ENCODE measurements around the gene ACIN1. TPM values are rescaled to one million over a fixed set of nuclear protein-coding genes. Genes with fewer than 3 reads are reported as not detected.
"Not testable (repeated sequence)": the region's sequence is repeated elsewhere in the genome, so short reads cannot be mapped to it uniquely, and the experiment has no call there.

ACIN1 gene
- total RNA-seq, 6 experiments from 2014 or later, result 128 to 150 (median 142) TPM

- no peak for DNase-seq
- peaks cover 2% of the 10 kb centered on the region; the same call in 1 of the 2 replicates for H3K27me3 Mint-ChIP-seq (ENCODE audit: insufficient read depth)
- no peaks in the 10 kb centered on the region for H3K9me3 Mint-ChIP-seq
- H3K36me3 Mint-ChIP-seq (ENCODE audit: low read depth), result no peaks in the 10 kb centered on the region
- TF ChIP-seq CTCF (IDR thresholded peaks at IDR 0.05), result no peak
- peak overlapping the region; percentile 86; the same call in 1 of the 2 replicates for H3K4me3 Mint-ChIP-seq
- peaks cover 36% of the 10 kb centered on the region for H3K4me1 Mint-ChIP-seq (ENCODE audit: low read depth)
- H3K27ac Mint-ChIP-seq, result peak overlapping the region; percentile 99
Observed at GRCh38 chr14:23114120-23114458, 19.2 kb upstream of the ACIN1 start.

GRCh38 chr14:23113431-23114119, 18.6 kb upstream of the ACIN1 start:
- Mint-ChIP-seq H3K9me3 (no peaks in the 10 kb centered on the region), H3K36me3 (ENCODE audit: low read depth) (no peaks in the 10 kb centered on the region), H3K4me1 (ENCODE audit: low read depth) (peaks cover 32% of the 10 kb centered on the region), H3K27ac (peak overlapping the region; percentile 99), H3K27me3 (ENCODE audit: insufficient read depth) (peaks cover 2% of the 10 kb centered on the region; the same call in 1 of the 2 replicates), H3K4me3 (no peak overlapping the region)
- TF ChIP-seq CTCF (IDR thresholded peaks at IDR 0.05), result no peak
- DNase-seq, result no peak

- Mint-ChIP-seq H3K9me3 (no peaks in the 10 kb centered on the region), H3K4me3 (no peak overlapping the region), H3K27me3 (ENCODE audit: insufficient read depth) (no peaks in the 10 kb centered on the region), H3K36me3 (ENCODE audit: low read depth) (no peaks in the 10 kb centered on the region), H3K27ac (no peak overlapping the region), H3K4me1 (ENCODE audit: low read depth) (peaks cover 32% of the 10 kb centered on the region)
- no peak for TF ChIP-seq CTCF (IDR thresholded peaks at IDR 0.05)
- no peak for DNase-seq
Observed at GRCh38 chr14:23112359-23113178, 17.6 kb upstream of the ACIN1 start.

- no peak overlapping the region for H3K4me3 Mint-ChIP-seq
- DNase-seq, result no peak
- H3K27ac Mint-ChIP-seq, result no peak overlapping the region
- H3K9me3 Mint-ChIP-seq, result no peaks in the 10 kb centered on the region
- H3K36me3 Mint-ChIP-seq (ENCODE audit: low read depth), result no peaks in the 10 kb centered on the region
- H3K27me3 Mint-ChIP-seq (ENCODE audit: insufficient read depth), result no peaks in the 10 kb centered on the region
- TF ChIP-seq CTCF (IDR thresholded peaks at IDR 0.05), result no peak
- H3K4me1 Mint-ChIP-seq (ENCODE audit: low read depth), result peaks cover 24% of the 10 kb centered on the region
Observed at GRCh38 chr14:23110579-23111365, 15.8 kb upstream of the ACIN1 start.

- Mint-ChIP-seq H3K4me3 (no peak overlapping the region), H3K27me3 (ENCODE audit: insufficient read depth) (no peaks in the 10 kb centered on the region; the same call in 1 of the 2 replicates), H3K4me1 (ENCODE audit: low read depth) (peaks cover 21% of the 10 kb centered on the region), H3K36me3 (ENCODE audit: low read depth) (no peaks in the 10 kb centered on the region), H3K27ac (no peak overlapping the region), H3K9me3 (no peaks in the 10 kb centered on the region)
- no peak for DNase-seq
- TF ChIP-seq CTCF (IDR thresholded peaks at IDR 0.05), result no peak
Observed at GRCh38 chr14:23109769-23110168, 14.8 kb upstream of the ACIN1 start.

GRCh38 chr14:23108169-23108568, 13.2 kb upstream of the ACIN1 start:
- peaks cover 13% of the 10 kb centered on the region for H3K4me1 Mint-ChIP-seq (ENCODE audit: low read depth)
- H3K36me3 Mint-ChIP-seq (ENCODE audit: low read depth); DNase-seq; H3K9me3 Mint-ChIP-seq; H3K4me3 Mint-ChIP-seq; H3K27me3 Mint-ChIP-seq (ENCODE audit: insufficient read depth); H3K27ac Mint-ChIP-seq: not testable (repeated sequence)

GRCh38 chr14:23107620-23108019, 12.7 kb upstream of the ACIN1 start:
- H3K4me3 Mint-ChIP-seq; DNase-seq; H3K27me3 Mint-ChIP-seq (ENCODE audit: insufficient read depth); H3K27ac Mint-ChIP-seq; H3K9me3 Mint-ChIP-seq; H3K36me3 Mint-ChIP-seq (ENCODE audit: low read depth): not testable (repeated sequence)
- H3K4me1 Mint-ChIP-seq (ENCODE audit: low read depth), result peaks cover 13% of the 10 kb centered on the region
